ENCODE results near the gene SSC4D.
"Not testable (repeated sequence)": the region's sequence is repeated elsewhere in the genome, so short reads cannot be mapped to it uniquely, and the experiment has no call there.

SSC4D gene

DNA sequence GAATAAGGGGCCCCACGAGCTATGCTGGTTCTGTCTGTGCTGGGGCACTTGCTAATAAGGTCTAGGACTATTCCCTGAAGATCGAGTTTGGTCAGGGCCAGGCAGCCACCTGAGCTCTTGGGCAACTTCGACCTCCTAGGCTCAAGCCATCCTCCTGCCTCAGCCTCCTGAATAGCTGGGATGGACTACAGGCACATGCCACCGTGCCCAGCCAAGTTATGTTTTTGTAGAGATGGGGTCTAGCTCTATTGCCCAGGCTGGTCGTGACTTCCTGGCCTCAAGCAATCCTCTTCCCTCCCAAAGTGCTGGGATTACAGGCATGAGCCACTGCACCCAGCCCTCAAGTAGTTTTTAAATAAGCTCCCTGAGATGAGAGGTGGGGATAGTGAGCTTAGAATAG lies 18.1 kb upstream of the SSC4D start:
- peaks cover 0 to 18% of the 10 kb centered on the region in 2 donors for H3K27me3 ChIP-seq
- H3K9me3 ChIP-seq: no peaks in the 10 kb centered on the region
- H3K4me1 ChIP-seq: no peaks in the 10 kb centered on the region
- intact Hi-C loops (cut with DNase I; ENCODE audit: low total_unique reads): no loop called here
- TF ChIP-seq, protein P1, sequence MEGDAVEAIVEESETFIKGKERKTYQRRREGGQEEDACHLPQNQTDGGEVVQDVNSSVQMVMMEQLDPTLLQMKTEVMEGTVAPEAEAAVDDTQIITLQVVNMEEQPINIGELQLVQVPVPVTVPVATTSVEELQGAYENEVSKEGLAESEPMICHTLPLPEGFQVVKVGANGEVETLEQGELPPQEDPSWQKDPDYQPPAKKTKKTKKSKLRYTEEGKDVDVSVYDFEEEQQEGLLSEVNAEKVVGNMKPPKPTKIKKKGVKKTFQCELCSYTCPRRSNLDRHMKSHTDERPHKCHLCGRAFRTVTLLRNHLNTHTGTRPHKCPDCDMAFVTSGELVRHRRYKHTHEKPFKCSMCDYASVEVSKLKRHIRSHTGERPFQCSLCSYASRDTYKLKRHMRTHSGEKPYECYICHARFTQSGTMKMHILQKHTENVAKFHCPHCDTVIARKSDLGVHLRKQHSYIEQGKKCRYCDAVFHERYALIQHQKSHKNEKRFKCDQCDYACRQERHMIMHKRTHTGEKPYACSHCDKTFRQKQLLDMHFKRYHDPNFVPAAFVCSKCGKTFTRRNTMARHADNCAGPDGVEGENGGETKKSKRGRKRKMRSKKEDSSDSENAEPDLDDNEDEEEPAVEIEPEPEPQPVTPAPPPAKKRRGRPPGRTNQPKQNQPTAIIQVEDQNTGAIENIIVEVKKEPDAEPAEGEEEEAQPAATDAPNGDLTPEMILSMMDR (IDR thresholded peaks at IDR 0.05): no peak
- no peak overlapping the region for H3K27ac ChIP-seq
- no peak overlapping the region for H3K4me3 ChIP-seq
- no peaks in the 10 kb centered on the region for H3K36me3 ChIP-seq
- DNase-seq: peak in 1 of 2 donors; percentile 11

DNA sequence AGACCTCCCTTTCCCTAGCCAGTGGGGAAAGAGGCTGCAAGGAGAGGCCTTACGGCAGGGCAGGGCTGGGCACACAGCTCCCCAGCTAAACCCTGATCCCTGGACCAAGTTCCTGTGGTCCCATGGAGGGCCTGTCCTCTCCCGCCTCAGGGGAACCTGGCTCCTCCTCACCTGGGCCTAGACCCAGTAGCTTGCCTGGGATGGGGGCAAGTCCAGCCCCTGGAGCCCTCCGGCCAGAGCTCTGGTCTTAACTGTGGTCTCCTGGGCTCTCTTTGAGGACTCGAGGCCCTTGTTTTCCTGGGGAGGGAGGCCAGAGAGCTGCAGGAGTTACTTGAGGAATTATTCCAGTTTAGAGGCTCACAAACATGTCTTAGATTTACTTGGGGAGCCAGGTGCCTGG lies 16.7 kb upstream of the SSC4D start:
- Histone ChIP-seq H3K9me3 (no peaks in the 10 kb centered on the region), H3K4me1 (no peaks in the 10 kb centered on the region), H3K27ac (no peak overlapping the region), H3K4me3 (no peak overlapping the region), H3K27me3 (peaks cover 0 to 23% of the 10 kb centered on the region in 2 donors), H3K36me3 (no peaks in the 10 kb centered on the region)
- intact Hi-C loops (cut with DNase I; ENCODE audit: low total_unique reads): no loop called here
- DNase-seq: peak in 1 of 2 donors; percentile 60
- TF ChIP-seq, protein P1 (IDR thresholded peaks at IDR 0.05): no peak

- H3K36me3 ChIP-seq; H3K4me3 ChIP-seq; DNase-seq; intact Hi-C loops (cut with DNase I; ENCODE audit: low total_unique reads); H3K4me1 ChIP-seq; H3K27ac ChIP-seq; H3K9me3 ChIP-seq: not testable (repeated sequence)
- H3K27me3 ChIP-seq: peaks cover 0 to 23% of the 10 kb centered on the region in 2 donors
Measured at GRCh38 chr7:76425558-76425957, 16.1 kb upstream of the SSC4D start.

GRCh38 chr7:76425156-76425555 lies 15.7 kb upstream of the SSC4D start:
- Histone ChIP-seq H3K4me1 (no peaks in the 10 kb centered on the region), H3K27me3 (peaks cover 0 to 23% of the 10 kb centered on the region in 2 donors), H3K9me3 (peaks cover 0 to 3% (median 0%) of the 10 kb centered on the region in 3 donors), H3K4me3 (no peak overlapping the region), H3K27ac (no peak overlapping the region), H3K36me3 (no peaks in the 10 kb centered on the region)
- peak in 1 of 2 donors; percentile 56 for DNase-seq
- TF ChIP-seq, protein P1 (IDR thresholded peaks at IDR 0.05): no peak
- intact Hi-C loops (cut with DNase I; ENCODE audit: low total_unique reads): no loop called here

DNA sequence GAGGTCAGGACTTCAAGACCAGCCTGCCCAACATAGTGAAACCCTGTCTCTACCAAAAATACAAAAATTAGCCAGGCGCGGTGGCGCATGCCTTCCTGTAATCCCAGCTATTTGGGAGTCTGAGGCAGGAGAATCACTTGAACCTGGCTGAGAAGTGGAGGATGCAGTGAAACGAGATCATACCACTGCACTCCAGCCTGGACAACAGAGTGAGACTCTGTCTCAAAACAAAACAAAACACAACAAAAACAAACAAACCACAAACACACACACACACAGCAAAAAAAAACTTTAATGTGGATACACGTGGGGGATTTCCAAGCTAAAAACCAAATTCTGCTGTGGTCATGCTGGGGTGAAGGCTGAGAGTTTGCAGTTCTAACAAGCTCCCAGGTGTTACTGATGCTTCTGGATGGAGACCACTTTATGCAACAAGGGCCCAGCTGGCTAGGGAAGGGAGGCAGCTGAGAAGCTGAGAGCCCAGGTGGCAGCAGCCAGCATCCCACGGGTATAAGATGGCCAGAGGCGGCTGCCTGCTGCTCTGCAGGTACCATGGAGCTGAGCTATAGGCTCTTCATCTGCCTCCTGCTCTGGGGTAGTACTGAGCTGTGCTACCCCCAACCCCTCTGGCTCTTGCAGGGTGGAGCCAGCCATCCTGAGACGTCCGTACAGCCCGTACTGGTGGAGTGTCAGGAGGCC lies 15.1 kb upstream of the SSC4D start, which contains the start of gene ZP3:
TSS of gene ZP3 (plus strand) at position 538 of the 699 bp plus-strand sequence. CDS start at position 553, 15 bp downstream.
- TF ChIP-seq, protein P1 (IDR thresholded peaks at IDR 0.05): no peak
- DNase-seq: no peak
- H3K4me3 ChIP-seq: no peak within 1 kb of the TSS
- H3K27ac ChIP-seq: no peak within 1 kb of the TSS
- H3K4me1 ChIP-seq: no peaks in the 10 kb centered on the region
- H3K9me3 ChIP-seq: peaks cover 0 to 9% (median 0%) of the 10 kb centered on the region in 3 donors
- H3K36me3 ChIP-seq: no peaks in the 10 kb centered on the region
- H3K27me3 ChIP-seq: peaks cover 0 to 23% of the 10 kb centered on the region in 2 donors
- intact Hi-C loops (cut with DNase I; ENCODE audit: low total_unique reads): no loop called here

- DNase-seq: no peak
- TF ChIP-seq, protein P1 (IDR thresholded peaks at IDR 0.05): no peak
- Histone ChIP-seq H3K36me3 (no peaks in the 10 kb centered on the region), H3K4me1 (no peaks in the 10 kb centered on the region), H3K9me3 (peaks cover 0 to 9% (median 0%) of the 10 kb centered on the region in 3 donors), H3K4me3 (no peak overlapping the region), H3K27ac (no peak overlapping the region), H3K27me3 (peaks cover 0 to 23% of the 10 kb centered on the region in 2 donors)
- intact Hi-C loops (cut with DNase I; ENCODE audit: low total_unique reads): no loop called here
Measured at GRCh38 chr7:76423666-76424412, 14.3 kb upstream of the SSC4D start.

- DNase-seq; H3K27ac ChIP-seq; H3K9me3 ChIP-seq; H3K36me3 ChIP-seq; intact Hi-C loops (cut with DNase I; ENCODE audit: low total_unique reads); H3K4me1 ChIP-seq; H3K4me3 ChIP-seq: not testable (repeated sequence)
- peaks cover 0 to 23% of the 10 kb centered on the region in 2 donors for H3K27me3 ChIP-seq
Measured at GRCh38 chr7:76421097-76421496, 11.6 kb upstream of the SSC4D start.

DNA sequence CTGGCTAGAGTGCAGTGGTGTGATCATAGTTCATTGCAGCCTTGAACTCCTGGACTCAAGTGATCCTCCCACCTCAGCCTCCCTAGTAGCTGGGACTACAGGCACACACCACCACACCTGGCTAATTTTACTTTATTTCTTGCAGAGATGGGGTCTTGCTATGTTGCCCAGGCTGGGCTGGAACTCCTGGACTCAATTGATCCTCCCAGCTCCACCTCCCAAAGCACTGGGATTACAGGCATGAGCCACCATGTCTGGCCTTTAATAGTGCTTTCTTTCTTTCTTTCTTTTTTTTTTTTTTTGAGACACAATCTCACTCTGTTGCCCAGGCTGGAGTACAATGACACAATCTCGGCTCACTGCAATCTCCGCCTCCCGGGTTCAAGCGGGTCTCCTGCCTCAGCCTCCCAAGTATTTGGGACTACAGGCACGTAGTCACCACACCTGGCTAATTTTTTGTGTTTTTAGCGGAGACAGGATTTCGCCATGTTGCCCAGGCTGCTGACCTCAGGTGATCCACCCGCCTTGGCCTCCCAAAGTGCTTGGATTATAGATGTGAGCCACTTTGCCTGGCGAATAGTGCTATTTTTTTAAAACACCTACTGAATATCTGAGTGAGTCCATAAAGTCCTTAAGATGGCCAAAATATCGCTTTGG lies 8.3 kb upstream of the SSC4D start:
- H3K27me3 ChIP-seq; H3K4me3 ChIP-seq; H3K4me1 ChIP-seq; H3K27ac ChIP-seq; DNase-seq; intact Hi-C loops (cut with DNase I; ENCODE audit: low total_unique reads); H3K9me3 ChIP-seq; H3K36me3 ChIP-seq: not testable (repeated sequence)
